HG02938 (cell line): ENCODE data around the gene MAML3.
"Not testable (repeated sequence)": the region's sequence is repeated elsewhere in the genome, so short reads cannot be mapped to it uniquely, and the experiment has no call there.

ENCODE experiments used
- ATAC-seq: cut with Tn5 transposase; IDR thresholded peaks from one replicate; pipeline ENCODE4 v1.9.1; 2021; ENCODE audit warnings: mild to moderate bottlenecking, moderate library complexity; ENCODE audit not compliant: unreplicated experiment

MAML3 gene

GRCh38 chr4:139712882-139713281 is 441.1 kb downstream of the MAML3 start:
- ATAC-seq: no peak

DNA sequence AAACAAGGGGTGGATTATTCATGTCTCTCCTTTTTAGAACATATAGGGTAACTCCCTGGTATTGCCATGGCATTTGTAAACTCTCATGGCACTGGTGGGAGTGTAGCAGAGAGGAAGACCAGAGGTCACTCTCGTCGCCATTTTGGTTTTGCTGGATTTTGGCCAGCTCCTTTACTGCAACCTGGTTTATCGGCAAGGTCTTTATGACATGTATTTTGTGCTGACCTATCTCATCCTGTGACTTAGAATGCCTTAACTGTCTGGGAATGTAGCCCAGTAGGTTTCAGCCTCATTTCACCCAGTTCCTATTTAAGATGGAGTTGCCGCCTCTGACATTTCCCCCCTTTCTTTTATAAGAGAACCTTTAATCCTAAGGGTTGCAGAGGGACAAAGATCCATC is 442.5 kb downstream of the MAML3 start:
- no peak for ATAC-seq

DNA sequence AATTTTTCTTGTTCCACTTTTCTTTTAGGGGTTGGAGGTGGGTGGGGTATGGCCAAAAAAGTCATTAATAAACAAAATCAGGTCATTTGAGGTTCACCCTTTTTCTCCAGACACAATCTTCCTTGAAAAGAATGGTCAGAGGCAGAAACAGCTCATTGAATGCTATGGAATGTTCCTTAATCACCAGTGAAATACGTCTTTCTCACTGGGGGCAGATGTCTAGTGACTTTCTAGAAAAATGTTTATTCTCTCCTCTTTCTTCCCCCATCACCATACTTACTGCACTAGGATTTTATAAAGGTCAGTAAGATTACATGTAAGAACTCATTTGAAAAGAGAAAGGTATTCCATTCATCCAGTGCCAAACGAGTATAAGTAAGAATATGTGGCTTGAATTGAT is 443.9 kb downstream of the MAML3 start:
- ATAC-seq: no peak

DNA sequence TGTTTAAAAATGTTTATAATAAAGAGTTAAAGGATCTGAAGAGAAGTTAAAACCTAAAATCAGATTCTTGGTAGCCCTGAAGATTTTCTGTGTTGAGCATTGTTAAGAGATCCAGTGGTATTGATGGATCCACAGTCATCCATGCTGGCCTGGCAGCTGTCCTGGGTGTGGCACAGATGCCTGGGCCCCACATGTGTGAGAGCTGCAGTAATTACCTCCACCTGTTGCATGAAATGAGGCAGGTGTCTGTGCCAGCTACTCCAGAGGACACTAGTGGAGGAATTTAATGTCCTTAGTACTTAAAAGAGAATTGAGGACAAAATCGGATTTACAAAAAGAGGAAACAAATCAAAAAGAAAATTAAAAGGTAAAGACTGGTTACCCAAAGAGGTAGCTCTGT is 444.3 kb downstream of the MAML3 start:
- no peak for ATAC-seq

DNA sequence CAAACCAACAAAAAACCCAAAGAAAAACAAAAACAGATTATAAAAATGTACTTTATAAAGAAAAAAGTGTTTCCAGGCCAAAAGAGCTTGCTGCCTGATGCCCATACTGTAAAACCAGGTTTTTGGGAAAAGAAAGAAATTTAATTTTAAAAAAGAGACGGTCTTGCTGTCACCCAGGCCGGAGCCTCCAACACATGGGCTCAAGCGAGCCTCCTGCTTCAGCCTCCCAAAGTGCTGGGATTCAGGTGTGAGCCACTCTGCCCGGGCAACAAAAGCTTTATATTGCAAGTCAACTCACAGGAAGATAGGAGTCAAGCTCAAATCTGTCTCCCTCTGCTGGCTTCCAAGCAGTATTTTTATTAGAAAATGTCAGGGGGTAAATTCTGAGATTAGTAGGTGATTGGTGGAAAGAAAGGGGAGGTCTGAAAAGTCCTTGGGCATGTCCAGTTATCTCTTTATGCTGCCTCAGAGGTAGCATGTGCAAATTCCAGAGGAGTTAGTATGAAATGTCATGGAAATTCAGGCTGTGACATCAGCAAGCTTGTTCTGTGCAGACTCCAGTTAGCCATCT is 449.0 kb downstream of the MAML3 start:
- no peak for ATAC-seq

DNA sequence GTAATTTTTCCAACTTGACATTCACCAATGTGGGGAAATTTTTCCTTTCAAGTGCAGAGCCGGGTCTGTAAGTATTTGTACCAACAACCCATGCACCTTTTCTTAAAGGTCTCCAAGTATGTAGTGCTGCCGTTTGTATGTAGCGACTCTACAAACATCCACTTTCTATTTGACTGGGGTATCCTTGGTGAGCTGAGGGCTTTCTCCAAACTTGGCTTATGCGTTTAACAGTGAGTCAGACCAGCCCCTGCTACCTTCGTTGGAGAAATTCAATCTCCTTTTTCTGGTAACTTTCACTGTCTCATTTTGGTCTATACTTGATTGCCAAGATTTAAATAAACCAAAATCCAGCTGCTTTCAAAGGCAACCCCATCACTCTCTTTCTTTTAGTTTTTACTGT is 453.4 kb downstream of the MAML3 start:
- ATAC-seq: no peak

DNA sequence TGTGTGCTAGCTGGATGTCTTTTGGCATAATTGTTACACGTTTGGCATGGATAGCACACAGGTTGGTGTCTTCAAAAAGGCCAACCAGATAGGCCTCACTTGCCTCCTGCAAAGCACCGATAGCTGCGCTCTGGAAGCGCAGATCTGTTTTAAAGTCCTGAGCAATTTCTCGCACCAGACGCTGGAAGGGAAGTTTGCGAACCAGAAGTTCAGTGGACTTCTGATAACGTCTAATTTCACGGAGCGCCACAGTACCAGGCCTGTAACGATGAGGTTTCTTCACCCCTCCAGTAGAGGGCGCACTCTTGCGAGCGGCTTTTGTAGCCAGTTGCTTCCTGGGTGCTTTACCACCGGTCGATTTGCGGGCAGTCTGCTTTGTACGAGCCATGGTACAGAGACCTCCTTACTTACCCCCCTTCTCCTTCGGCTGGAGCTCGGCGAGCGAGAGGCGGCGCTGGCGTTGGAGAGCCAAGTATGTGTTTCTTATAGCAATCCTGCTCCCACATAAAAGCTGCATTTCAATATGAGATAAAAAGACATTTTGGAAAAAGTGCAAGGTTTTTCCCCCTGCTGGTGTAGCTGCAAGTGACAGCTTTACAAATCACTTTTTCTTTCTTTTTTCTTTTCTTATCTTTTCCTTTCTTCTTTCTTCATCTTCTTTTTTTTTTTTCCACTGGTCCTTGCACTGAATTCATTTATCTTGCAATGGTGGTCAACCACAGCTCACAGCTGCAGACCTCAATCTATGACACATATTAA is 455.6 kb downstream of the MAML3 start:
- not testable (repeated sequence) for ATAC-seq

DNA sequence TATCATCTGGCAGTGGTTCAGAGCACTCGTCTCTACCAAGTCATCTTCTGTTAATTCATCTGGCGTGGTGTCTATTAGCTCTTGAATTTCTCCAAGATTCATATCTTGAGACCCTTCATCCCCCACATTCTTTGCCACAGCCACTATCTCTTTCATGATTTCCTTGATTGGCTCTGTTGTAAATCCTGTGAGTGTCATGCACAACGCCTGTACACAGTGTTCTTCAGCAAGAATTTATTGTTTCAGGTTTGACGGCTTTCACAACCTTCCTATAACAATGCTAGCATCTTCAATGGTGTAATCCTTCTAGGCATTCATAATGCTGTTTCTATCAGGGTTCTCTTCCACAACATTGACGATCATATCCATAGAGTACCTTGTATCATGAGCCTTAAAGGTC is 457.5 kb downstream of the MAML3 start:
- no peak for ATAC-seq

- no peak for ATAC-seq
Measured at GRCh38 chr4:139694522-139695107, 459.4 kb downstream of the MAML3 start.

DNA sequence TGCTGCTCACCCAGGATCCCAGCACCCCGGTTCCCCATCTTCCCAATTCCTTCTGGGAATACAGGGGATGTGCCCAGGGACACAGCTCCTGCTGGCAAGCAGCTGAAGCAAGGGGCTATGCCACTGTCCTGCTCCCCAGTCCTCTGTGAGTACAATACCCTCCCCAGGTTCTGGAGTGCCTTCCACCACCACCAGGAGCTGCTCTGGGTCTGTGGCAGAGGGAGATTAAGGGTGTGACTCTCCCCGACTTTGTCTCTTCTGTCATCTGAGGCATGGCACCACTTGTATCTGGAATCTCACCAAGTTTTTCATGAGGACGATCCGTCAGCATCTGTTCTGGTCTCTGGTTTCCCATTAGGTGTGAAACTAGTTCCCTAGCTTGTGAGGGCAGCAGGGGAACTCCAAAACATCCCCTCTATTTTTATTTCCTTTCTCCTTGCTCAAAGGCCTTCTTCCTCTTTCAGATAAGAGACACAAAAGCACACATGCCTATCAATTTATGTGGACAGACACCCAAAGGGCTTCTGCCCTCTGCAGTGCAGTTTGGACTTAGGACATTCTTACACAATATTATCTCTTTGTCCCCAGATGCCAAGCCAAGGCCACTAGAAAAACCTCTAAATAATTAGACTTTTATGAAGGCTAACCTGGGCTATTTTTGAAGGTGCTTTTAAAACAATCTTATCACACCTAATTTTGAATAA is 461.5 kb downstream of the MAML3 start:
- no peak for ATAC-seq

DNA sequence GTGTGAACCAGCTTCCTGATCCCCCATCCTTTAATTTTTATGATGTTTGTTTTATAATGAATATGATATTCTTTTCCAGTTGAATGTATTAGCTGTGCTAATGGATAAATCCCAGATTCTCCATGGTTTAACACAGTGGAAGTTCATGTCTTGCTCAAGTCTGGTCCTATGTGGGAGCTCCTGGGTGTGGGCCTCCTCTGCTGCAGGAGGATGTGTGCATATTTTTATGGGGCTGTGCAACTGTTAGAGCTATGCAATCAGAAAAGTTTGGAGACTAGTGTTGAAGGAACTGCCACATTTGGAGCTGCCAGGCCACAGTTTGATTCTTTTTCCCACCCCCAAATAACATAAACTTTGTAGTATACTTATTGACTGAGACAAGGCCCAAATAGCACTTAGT is 463.6 kb downstream of the MAML3 start:
- no peak for ATAC-seq

DNA sequence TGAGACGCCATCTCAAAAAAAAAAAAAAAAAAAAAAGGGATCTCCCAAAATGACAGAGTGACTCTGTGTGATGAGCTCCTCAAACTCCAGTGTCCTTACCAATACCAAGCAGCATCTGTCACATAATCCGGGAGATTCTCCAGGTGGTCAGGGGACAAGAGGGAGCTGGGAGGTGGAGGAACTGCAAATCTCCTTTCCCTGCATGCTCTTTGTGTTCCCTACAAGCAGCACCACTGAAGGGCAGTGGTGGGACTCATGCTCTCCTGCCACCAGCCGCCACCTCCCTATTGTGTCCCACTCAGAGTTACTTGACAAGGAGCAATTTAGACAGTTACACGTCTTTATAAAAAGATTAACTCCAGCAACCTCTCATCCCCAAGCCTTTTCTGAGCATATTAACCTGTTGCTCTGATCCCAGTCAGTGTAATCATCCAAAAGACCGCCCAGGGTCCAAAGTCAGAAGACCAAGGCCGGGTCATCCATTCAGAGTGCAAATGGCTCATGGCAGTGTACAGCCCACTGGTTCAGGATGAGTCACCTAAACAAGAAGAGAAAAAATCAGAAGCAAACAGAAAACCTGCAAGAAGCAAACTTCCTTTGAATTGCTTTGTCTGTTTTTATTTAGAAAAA is 464.8 kb downstream of the MAML3 start:
- ATAC-seq: no peak

DNA sequence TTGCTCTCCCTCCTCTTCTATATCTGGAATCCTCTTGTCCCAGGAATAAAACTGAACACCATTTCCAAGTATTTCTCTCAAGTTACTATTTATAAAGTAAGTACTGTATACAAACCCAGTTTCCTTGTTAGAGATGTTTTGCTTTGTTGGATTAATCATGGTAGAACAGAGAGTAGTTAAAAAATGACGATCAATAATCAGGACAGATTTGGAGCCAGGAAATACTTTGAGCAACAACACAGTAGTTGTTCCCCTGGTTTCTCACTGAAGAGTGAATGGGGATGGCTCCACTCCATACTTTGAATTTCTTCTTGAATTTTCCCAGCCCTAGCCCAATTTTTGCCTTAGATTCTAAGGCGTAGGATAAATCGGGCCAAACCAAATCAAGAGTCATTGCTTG is 467.0 kb downstream of the MAML3 start:
- ATAC-seq: no peak

DNA sequence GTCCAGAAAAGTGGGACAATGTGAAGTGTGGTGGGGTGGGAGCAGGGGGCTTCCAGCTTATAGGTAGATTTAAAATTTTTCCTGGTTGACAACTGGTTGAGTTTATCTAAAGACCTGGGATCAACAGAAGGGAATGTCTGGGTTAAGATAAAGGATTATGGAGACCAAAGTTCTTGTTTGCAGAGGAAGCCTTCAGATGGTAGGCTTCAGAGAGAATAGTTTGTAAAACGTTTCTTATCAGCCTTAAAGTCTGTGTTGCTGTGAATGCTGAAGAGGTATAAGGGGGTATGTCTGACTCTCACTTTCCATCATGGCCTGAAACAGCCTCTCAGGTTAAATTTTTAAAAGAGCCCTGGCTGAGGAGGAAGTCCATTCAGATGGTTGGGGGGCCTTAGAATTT is 467.9 kb downstream of the MAML3 start:
- no peak for ATAC-seq

GRCh38 chr4:139685180-139685579 is 468.8 kb downstream of the MAML3 start:
- no peak for ATAC-seq

- no peak for ATAC-seq
Measured at GRCh38 chr4:139684351-139684750, 469.6 kb downstream of the MAML3 start.

DNA sequence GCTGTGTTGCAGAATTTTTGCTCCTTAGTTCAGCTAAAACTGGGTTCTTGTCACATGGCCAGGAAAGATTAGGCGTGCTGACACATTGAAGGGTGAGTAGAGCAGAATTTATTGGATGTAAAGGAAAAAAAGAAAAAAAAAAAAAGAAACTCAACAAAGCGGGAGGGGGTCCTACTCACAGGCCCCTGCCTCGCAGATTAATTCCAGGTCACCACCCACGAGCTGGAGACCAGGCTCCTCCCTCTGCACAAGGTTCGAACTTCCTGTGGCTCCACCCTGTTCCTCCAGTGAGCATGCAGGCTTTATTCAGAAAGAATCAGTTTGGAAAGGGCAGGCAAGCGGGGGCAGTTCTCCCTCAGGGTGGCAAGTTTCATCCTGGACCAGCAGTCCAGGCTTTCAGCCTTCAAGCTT is 471.2 kb downstream of the MAML3 start:
- no peak for ATAC-seq

GRCh38 chr4:139682309-139682708 is 471.7 kb downstream of the MAML3 start:
- ATAC-seq: no peak

DNA sequence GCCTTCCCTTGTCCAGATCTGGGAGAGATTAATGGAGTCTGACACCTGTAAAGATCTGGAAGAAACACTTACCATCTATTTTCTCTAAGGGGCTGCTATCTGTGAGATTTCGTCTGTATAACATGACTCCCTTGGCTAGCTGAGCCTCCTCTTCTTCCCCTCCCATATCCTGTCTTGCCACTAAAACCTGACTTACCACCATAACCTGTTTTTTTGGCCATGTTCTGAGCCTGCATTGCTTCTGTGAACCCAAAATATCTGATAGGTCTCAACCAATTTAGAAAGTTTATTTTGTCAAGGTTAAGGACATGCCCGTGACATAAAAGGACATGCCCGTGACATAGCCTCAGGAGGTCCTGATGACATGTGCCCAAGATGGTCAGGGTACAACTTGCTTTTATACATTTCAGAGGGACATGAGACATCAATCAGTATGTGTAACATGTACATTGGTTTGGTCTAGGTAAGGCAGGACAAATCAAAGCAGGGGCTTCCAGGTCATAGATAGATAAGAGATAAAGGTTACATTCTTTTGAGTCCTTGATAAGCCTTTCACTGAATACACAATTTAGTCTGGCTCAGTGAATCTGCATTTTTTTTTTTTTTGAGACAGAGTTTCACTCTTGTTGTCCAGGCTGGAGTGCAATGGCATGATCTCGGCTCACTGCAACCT is 476.9 kb downstream of the MAML3 start:
- ATAC-seq: no peak

GRCh38 chr4:139676365-139676764 is 477.6 kb downstream of the MAML3 start:
- no peak for ATAC-seq

GRCh38 chr4:139675651-139676050 is 478.3 kb downstream of the MAML3 start:
- ATAC-seq: no peak
